GM12878 (cell line): ENCODE data around the gene TRIM8. TPM values are rescaled to one million over a fixed set of nuclear protein-coding genes. Genes with fewer than 3 reads are reported as not detected.

Experiments
- ATAC-seq: fragments of 200-7000 bp; cut with Tn5 transposase; 3 replicates; pipeline ENCODE4 v1.9.1; 2020; ENCODE audit warnings: mild to moderate bottlenecking, moderate library complexity
- BruUV-seq: library from RNA; stranded (reverse); fragments of 400-500 nt; replicated peaks from 2 replicates; lab custom pipeline; 2021; lab: Mats Ljungman, UMichigan
- CTCF ChIA-PET: fragments of 300-600 bp; sonication (Branson Sonifier 250); formaldehyde crosslinking; extraction: SDS; loops from one replicate; lab custom pipeline; 2021; ENCODE audit warnings: inconsistent platforms; lab: Yijun Ruan, JAX
- POLR2A ChIA-PET: fragments of 350-600 bp; formaldehyde crosslinking; extraction: SDS; loops from one replicate; lab custom pipeline; 2021; ENCODE audit warnings: inconsistent platforms; lab: Charles Lee
- RAD21 ChIA-PET: fragments of 300-600 bp; sonication (Branson Sonifier 250); formaldehyde crosslinking; loops from one replicate; lab custom pipeline; 2023; ENCODE audit warnings: antibody characterized with exemption; ENCODE audit not compliant: unreplicated experiment; lab: Charles Lee
- SMC1A ChIA-PET: fragments of 300-600 bp; sonication (Branson Sonifier 250); formaldehyde crosslinking; loops from one replicate; lab custom pipeline; 2023; ENCODE audit not compliant: unreplicated experiment, uncharacterized antibody; lab: Charles Lee
- DNase-seq: peaks from one replicate; pipeline ENCODE4 v3.0.0-alpha.2; 2011; ENCODE audit warnings: low read depth, low spot score
- FAIRE-seq: peaks from 3 replicates; lab custom pipeline; 2011; peaks lifted over from hg19 to GRCh38; lab: Jason Lieb, UNC
- H2AFZ ChIP-seq: 2 replicates; pipeline ENCODE4 v1.6.0; 2011; ENCODE audit warnings: low read depth, low read length, control low read depth; ENCODE audit not compliant: control insufficient read depth
- H3K27ac ChIP-seq: 2 replicates; pipeline ENCODE4 v1.5.1; 2011; ENCODE audit warnings: control low read depth; ENCODE audit not compliant: control insufficient read depth, insufficient read depth
- H3K27me3 ChIP-seq, 2 experiments: replicated peaks in 1 of 2; 2 replicates each; pipeline versions ENCODE4 v1.6.0 to v1.6.1; 2011; ENCODE audit warnings: low read length in 1 of 2; ENCODE audit not compliant: control insufficient read depth in 2 of 2, insufficient read depth in 2 of 2
- H3K36me3 ChIP-seq, 2 experiments: 2 replicates each; pipeline ENCODE4 v1.5.1; 2011; ENCODE audit warnings: low read length in 1 of 2; ENCODE audit not compliant: control insufficient read depth in 2 of 2, insufficient read depth in 2 of 2
- H3K4me1 ChIP-seq: 2 replicates; pipeline ENCODE4 v1.6.1; 2011; ENCODE audit warnings: mild to moderate bottlenecking, low read length, moderate library complexity, mixed read lengths; ENCODE audit not compliant: control insufficient read depth, insufficient read depth
- H3K4me2 ChIP-seq: 2 replicates; pipeline ENCODE4 v1.6.0; 2011; ENCODE audit warnings: control low read depth; ENCODE audit not compliant: control insufficient read depth, insufficient read depth
- H3K4me3 ChIP-seq: fragments of 200-600 bp; sonication (generic); 2 replicates; pipeline ENCODE4 v1.5.1; 2016
- H3K79me2 ChIP-seq: 2 replicates; pipeline ENCODE4 v1.6.0; 2011; ENCODE audit warnings: low read length; ENCODE audit not compliant: control insufficient read depth, insufficient read depth
- H3K9ac ChIP-seq: 2 replicates; pipeline ENCODE4 v1.8.0; 2011; ENCODE audit warnings: low read length, control low read depth, mixed read lengths; ENCODE audit not compliant: control insufficient read depth, insufficient read depth
- H3K9me3 ChIP-seq: replicated peaks from 3 replicates; pipeline ENCODE4 v1.5.1; 2011; ENCODE audit warnings: mild to moderate bottlenecking, low read length; ENCODE audit not compliant: control insufficient read depth, insufficient read depth
- H4K20me1 ChIP-seq: 2 replicates; pipeline ENCODE4 v1.6.0; 2011; ENCODE audit not compliant: control insufficient read depth, insufficient read depth
- CHD4 ChIP-seq: fragments of 200-600 bp; sonication (generic); IDR thresholded peaks from 2 replicates; pipeline ENCODE4 v1.6.1; 2016; ENCODE audit warnings: mild to moderate bottlenecking
- ESRRA ChIP-seq: IDR thresholded peaks from 2 replicates; pipeline ENCODE4 v1.6.1; 2012; ENCODE audit warnings: mild to moderate bottlenecking, low read length, improper control_type of control experiment
- HDAC2 ChIP-seq: fragments of 200-600 bp; sonication (generic); IDR thresholded peaks from 2 replicates; pipeline ENCODE4 v1.6.1; 2017
- JUND ChIP-seq: IDR thresholded peaks from 2 replicates; pipeline ENCODE4 v1.6.1; 2012; ENCODE audit warnings: low read depth, mild to moderate bottlenecking, low read length, improper control_type of control experiment, moderate library complexity
- MXI1 ChIP-seq: fragments of 150-350 bp; IDR thresholded peaks from 2 replicates; pipeline ENCODE4 v1.6.1; 2011; ENCODE audit warnings: low read depth, mild to moderate bottlenecking, inconsistent platforms, low read length, improper control_type of control experiment
- MYB ChIP-seq: fragments of 150-350 bp; IDR thresholded peaks from 2 replicates; pipeline ENCODE4 v1.6.1; 2014; ENCODE audit warnings: mild to moderate bottlenecking, low read depth, low read length, borderline replicate concordance
- NBN ChIP-seq: fragments of 450-650 bp; IDR thresholded peaks from 2 replicates; pipeline ENCODE4 v1.6.1; 2016
- NKRF ChIP-seq: fragments of 450-650 bp; conservative IDR thresholded peaks from 2 replicates; pipeline ENCODE4 v1.6.1; 2017; ENCODE audit warnings: mild to moderate bottlenecking, moderate library complexity
- PAX5 ChIP-seq: IDR thresholded peaks from 2 replicates; pipeline ENCODE4 v1.6.1; 2011; ENCODE audit warnings: low read depth, low read length, borderline replicate concordance
- RCOR1 ChIP-seq: conservative IDR thresholded peaks from 2 replicates; pipeline ENCODE4 v1.6.1; 2012; ENCODE audit warnings: low read depth, low read length, improper control_type of control experiment
- RUNX3 ChIP-seq: IDR thresholded peaks from 2 replicates; pipeline ENCODE4 v1.6.1; 2012; ENCODE audit warnings: low read length, inconsistent platforms
- SP1 ChIP-seq: IDR thresholded peaks from one replicate; pipeline ENCODE4 v1.6.1; 2011; ENCODE audit warnings: low read depth, low read length
- TCF3 ChIP-seq: IDR thresholded peaks from 2 replicates; pipeline ENCODE4 v1.6.1; 2012; ENCODE audit warnings: low read depth, mild to moderate bottlenecking, low read length, borderline replicate concordance; ENCODE audit not compliant: insufficient read depth
- TCF7 ChIP-seq: IDR thresholded peaks from 2 replicates; pipeline ENCODE4 v1.6.1; 2014; ENCODE audit warnings: antibody characterized with exemption, borderline replicate concordance
- YY1 ChIP-seq: IDR thresholded peaks from 2 replicates; pipeline ENCODE4 v1.6.1; 2011; ENCODE audit warnings: low read depth, mild to moderate bottlenecking, low read length
- WGBS: methylation state at CpG from one replicate; pipeline ENCODE4 v1.1.6; 2016; ENCODE audit warnings: low lambda C conversion rate; ENCODE audit not compliant: insufficient replicate concordance, insufficient coverage; ENCODE audit errors: missing lambda C conversion rate; 5-methylcytosine and 5-hydroxymethylcytosine counted together
- in situ Hi-C: fragments of 300-500 bp; cut with MboI; formaldehyde crosslinking; loops from 9 replicates; pipeline ENCODE4 v1.14.3; 2018; ENCODE audit warnings: mixed read lengths
- intact Hi-C: fragments of 100-400 bp; cut with micrococcal nuclease; formaldehyde crosslinking; loops from one replicate; pipeline ENCODE4 v1.14.2; 2022; ENCODE audit not compliant: unreplicated experiment
- polyA plus RNA-seq, 11 experiments: library from polyadenylated mRNA; depleted of rRNA in 4 of 11; unstranded in 6 of 11; stranded (reverse) in 5 of 11; fragments of >200 nt; fragmentation: Nextera tagmentation in 4 of 11; fragmentation: Illumina TruSeq in 1 of 11; extraction: Ambion mirVana in 4 of 11; extraction: Trizol in 1 of 11; gene quantifications; 1 replicate in 1 of 11; 2 replicates in 10 of 11; pipeline versions ENCODE4 v1.2.1 to v1.2.3, GENCODE V29; 2011 to 2016; ENCODE audit warnings: inconsistent platforms in 2 of 11, missing spikeins in 2 of 11, low read depth in 1 of 11
- total RNA-seq, 4 experiments: library from RNA; depleted of rRNA in 3 of 4; stranded (reverse); fragments of >200 nt in 3 of 4; fragmentation: Illumina TruSeq in 1 of 4; extraction: Trizol in 1 of 4; gene quantifications; 2 replicates each; pipeline versions ENCODE4 v1.2.1 to v1.2.3, GENCODE V29; 2013 to 2021

The TRIM8 gene
- total and polyA plus RNA-seq, 10 of the 15 experiments (the other 5 are each of a cell fraction or from before 2014, with no cell fraction given): 7.9 to 53.2 (median 24.6) TPM

GRCh38 chr10:102617816-102618215 is 26.5 kb upstream of the TRIM8 start (continued):
- TF ChIP-seq NBN: no peak

DNA sequence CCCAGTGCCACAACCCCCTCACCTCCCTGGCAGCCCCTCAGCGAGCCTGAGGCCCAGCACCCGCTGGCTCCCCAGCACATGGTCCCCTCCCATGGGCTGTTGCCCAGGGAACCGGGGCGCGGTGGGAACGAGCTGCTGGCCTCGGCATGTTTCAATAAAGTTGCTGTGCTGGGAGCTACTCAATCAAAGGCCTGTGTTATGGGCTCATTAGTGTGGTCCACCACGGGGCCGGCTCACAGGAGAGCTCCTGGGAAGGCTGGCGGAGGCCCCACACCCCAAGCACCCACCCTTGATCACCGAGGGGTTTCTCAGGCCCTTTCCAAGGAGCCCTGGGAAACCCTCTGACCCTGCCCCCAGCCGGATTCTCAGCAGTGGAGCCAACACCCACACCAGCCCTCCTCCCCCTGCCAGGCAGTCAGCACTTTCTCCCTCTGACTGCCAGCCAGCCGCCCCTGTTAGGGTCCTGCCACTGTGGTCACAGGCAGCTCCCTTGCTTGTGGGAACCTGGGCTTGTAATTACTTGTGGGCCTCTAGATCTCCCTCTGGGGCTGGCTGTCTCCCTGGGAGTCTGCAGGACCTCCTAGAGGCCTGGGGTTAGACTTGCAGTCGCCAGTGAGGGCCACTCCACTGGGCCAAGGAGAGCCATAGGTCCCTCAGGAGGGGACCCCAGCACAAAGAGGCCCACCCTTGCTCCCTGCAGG is 24.8 kb upstream of the TRIM8 start:
- Histone ChIP-seq H4K20me1 (no peaks in the 10 kb centered on the region), H3K36me3 (peaks cover 2 to 5% of the 10 kb centered on the region in 2 experiments; a peak in 3 of 4 replicates), H3K9me3 (no peaks in the 10 kb centered on the region), H3K9ac (no peak overlapping the region), H3K27me3 (no peaks in the 10 kb centered on the region), H3K4me2 (no peak overlapping the region), H3K4me3 (no peak overlapping the region), H3K79me2 (no peaks in the 10 kb centered on the region), H3K27ac (no peak overlapping the region), H3K4me1 (0 out of 2 replicates have a peak, but pooled peaks cover 3% of the 10 kb centered on the region), H2AFZ (no peak overlapping the region)
- CTCF ChIA-PET: interaction anchor here (1.0 kb wide), 1 partner anchor 23 kb away, joined by 3 read pairs; no protein-coding TSS in a partner anchor
- no TSS peak for BruUV-seq
- FAIRE-seq (no peak), ATAC-seq (no peak), DNase-seq (no peak)
- TF ChIP-seq ESRRA (no peak), PAX5 (no peak), RUNX3 (no peak), CHD4 (no peak), HDAC2 (no peak), RCOR1 (no peak), MYB (no peak), MXI1 (no peak), TCF7 (no peak), TCF3 (no peak), JUND (no peak), SP1 (no peak), NKRF (no peak), YY1 (no peak)
- SMC1A ChIA-PET: interaction anchor here (1.1 kb wide), 1 partner anchor 54 kb away, joined by 3 read pairs; no protein-coding TSS in a partner anchor
- RAD21 ChIA-PET: interaction anchor here (0.9 to 1.3 kb wide), 2 partner anchors 13 to 15 kb away, joined by 3 read pairs; no protein-coding TSS in a partner anchor
- POLR2A ChIA-PET: interaction anchor here (0.6 kb wide), 1 partner anchor 153 kb away, joined by 3 read pairs; no protein-coding TSS in a partner anchor
- WGBS: 84% methylated on average over 14 of the region's 14 CpGs
- intact Hi-C loops: no loop called here
- in situ Hi-C loops: no loop called here
